GM20000 (cell line): ENCODE measurements around the gene ZSWIM1.

ENCODE experiments used
- DNase-seq: peaks from one replicate; pipeline ENCODE4 v3.0.0; 2012; ENCODE audit warnings: low spot score
- TF ChIP-seq, protein P1 (sequence below): IDR thresholded peaks from 2 replicates; pipeline ENCODE4 v1.5.1; 2012; ENCODE audit warnings: mild to moderate bottlenecking, control low read depth; ENCODE audit errors: extremely low read depth, missing control alignments

Gene ZSWIM1

DNA sequence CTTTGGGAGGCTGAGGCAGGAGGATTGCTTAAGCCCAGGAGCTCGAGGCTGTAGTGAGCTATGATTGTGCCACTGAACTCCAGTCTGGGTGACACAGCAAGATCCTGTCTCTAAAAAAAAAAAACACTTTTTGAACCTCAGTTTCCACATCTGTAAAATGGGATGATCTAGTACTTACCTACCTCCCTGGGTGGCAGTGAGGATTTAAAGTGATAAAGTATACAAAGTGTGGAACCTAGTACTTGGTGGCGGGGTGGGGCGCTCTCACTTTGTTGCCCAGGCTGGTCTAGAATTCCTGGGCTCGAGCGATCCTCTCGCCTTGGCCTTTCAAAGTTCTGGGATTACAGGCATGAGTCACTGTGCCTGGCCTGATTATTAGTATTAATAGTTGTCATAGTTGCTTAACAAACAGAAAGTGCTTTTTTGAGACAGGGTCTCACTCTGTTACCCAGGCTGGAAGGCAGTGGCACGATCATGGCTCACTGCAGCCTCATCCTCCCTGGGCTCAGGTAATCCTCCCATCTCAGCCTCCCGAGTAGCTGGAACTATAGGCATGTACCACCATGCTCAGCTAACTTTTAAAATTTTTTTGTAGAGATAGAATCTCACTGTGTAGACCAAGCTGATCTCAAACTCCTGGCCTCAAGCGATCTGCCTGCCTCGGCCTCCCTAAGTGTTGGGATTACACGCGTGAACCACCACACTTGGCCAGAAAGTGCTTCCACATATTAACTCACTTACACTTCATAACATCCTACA is 37.9 kb downstream of the ZSWIM1 start:
- TF ChIP-seq, protein P1, sequence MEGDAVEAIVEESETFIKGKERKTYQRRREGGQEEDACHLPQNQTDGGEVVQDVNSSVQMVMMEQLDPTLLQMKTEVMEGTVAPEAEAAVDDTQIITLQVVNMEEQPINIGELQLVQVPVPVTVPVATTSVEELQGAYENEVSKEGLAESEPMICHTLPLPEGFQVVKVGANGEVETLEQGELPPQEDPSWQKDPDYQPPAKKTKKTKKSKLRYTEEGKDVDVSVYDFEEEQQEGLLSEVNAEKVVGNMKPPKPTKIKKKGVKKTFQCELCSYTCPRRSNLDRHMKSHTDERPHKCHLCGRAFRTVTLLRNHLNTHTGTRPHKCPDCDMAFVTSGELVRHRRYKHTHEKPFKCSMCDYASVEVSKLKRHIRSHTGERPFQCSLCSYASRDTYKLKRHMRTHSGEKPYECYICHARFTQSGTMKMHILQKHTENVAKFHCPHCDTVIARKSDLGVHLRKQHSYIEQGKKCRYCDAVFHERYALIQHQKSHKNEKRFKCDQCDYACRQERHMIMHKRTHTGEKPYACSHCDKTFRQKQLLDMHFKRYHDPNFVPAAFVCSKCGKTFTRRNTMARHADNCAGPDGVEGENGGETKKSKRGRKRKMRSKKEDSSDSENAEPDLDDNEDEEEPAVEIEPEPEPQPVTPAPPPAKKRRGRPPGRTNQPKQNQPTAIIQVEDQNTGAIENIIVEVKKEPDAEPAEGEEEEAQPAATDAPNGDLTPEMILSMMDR = no peak

DNA sequence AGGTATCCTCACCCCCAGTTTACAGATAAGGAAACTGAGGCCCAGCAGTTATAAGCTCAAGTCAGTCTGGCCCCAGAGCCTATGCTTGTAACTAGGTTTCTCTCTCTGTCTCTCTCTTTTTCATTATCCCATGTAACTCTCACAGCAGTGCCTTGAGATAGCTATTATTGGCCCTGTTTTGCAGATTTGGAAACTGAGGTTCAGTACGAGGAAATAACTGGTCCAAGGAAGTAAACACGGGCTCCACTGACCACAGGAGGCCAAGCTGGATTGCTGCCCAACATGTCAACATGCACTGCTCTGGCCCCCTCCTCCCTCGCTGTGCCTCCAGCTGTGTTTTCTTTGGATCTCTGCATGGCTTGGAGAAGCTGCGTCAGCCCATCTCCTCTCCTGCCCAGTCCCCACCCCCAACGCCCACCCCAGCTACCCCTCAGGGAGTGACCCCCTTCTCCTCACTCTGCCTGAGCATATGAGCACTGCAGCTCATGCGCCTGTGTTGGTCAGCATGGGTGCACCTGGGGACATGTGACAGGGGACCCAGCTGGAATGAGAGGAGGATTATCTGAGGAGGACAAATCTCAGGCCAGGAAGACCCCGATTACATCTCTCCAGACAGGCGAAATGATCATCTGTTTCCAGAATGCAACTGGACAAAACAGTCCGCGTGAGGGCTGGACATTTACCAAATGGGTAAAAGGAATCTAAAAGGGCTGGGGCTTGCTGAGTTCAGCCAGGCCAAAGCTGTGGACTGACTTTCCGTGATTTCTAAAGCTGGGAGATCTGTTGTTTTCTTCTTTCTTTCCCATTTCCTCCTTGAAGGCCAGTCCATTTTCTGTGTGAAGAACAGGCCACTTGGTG is 38.7 kb downstream of the ZSWIM1 start:
- DNase-seq = no peak
- TF ChIP-seq, protein P1 = no peak

More for the DNA sequence above, 37.9 kb downstream of the ZSWIM1 start:
- no peak for DNase-seq

DNA sequence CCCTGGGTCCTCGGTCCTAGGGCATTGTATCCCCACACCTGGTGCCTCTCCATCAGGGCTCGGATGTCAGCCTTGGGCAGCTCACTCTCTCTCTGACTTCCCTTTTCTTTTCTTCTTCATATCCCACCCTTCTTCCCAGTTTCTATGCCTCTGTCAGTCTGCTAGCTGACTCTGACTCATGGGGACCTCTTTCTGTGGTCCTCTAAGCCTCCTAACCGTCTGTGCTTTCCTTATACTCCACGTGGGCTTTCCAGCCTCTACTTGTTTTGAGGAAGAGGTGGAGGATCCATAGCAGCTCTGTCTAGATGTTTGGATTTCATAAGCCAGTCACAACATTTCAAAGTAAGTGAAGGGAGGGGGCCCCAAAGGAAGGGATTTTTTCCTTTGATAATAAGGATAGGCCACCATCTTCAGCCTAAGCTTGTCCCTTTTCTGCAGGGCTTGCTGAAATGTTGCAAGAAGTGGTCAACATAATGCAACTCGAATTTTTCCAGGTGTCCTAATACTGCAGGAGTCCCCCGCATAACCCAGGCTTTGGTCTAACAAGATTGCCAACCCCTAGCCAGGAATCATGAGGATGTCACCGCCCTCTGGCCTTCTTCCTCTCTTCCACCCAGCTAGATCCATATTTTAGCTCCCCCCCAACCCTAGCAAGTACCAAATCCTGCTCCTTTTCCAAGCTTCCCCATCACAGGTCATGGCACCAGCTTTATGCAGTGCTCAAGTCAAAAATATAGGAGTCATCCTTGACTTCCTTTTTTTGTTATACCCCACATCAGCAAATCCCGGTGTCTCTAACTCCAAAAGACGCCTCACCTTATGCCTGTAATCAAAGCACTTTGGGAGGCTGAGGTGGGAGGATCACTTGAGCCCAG is 39.7 kb downstream of the ZSWIM1 start:
- TF ChIP-seq, protein P1 = no peak
- no peak for DNase-seq

DNA sequence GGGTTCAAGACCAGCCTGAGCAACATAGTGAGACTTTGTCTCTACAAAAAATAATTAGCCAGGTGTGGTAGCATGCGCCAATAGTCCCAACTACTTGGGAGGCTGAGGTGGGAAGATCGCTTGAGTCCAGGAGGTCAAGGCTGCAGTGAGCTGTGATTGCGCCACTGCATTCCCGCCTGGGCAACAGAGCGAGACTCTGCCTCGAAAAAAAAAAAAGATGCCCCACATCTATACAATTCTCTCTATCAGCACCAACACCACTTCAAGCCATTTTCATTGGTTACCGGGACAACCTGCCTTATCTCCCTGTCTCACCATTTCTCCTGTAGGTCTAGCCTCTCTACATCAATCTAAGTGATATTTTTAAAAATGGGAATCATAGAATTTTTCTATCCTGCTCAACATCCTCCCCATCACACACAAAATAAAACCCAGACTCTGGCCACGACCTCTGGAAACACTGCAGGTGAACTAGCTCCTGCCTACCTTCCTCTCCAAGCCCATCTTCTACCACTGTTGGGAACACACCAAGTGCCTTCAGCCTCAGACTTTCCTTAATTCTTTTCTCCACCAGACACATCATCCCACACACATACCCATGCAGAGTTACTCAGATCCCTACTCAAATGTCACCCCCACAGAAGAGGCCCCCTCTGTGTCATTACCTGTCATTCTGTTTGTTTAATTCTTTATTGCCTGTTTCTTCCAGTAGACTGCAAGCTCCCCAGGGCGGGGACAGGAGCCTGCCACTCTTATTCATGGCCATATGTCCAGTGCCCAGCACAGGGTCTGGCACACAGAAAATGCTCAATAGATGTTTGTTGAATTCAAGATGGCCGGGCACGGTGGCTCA is 40.5 kb downstream of the ZSWIM1 start:
- no peak for DNase-seq

DNA sequence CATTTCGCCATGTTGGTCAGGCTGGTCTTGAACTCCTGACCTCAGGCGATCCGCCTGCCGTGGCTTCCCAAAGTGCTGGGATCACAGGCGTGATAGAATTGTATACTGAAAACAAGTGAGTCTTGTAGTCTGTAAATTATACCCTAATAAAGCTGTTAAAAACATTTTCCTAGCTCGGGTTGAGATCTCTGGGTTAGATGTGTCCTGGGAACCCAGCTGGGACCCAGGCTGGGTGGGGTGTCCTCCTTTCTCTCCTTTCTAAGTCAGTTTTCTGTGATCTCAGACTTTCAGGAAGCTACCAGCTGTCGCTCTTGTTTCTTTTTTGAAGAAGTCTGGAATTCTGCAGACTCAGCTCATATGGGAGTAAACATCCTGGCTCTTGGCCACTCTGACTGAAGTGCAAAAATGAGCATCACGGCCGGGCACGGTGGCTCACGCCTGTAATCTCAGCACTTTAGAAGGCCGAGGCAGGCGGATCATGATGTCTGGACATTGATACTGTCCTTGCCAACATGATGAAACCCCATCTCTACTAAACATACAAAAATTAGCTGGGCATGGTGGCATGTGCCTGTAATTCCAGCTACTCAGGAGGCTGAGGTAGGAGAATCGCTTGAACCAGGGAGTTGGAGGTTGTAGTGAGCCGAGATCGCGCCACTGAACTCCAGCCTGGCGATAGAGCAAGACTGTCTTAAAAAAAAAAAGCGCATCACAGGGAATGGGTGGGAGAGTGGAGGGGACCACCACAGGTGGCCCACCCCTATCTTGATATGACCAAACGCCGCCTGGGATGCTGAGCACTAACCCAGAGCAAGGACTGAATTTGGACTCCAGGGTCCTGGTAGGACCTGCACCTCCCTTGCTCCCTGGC is 43.6 kb downstream of the ZSWIM1 start:
- no peak for DNase-seq
- TF ChIP-seq, protein P1 = no peak

More for the DNA sequence above, 40.5 kb downstream of the ZSWIM1 start:
- TF ChIP-seq, protein P1 = no peak
